ENCODE measurements around the gene S100Z. TPM values are rescaled to one million over a fixed set of nuclear protein-coding genes. Genes with fewer than 3 reads are reported as not detected.

Gene S100Z
- total and polyA plus RNA-seq, 4 donors: 0.77 to 1.9 (median 1.5) TPM

DNA sequence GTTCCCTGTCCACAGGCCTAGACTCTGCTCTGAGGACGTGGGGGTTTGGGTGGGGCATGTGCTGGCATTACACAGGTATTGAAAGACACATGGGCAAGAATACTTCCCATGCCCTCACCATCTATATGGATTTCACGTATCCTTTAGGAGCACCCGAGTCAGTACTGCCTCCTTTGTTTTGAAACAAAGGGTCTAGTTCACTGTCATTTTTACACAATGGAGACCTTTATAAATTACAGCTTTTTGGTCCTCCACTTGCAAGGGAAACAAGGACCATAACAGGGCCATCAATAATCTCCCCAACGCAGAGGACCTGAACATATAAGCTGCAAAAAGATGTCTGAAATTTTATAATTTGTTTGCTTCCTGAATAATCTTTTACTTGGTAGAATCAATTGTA, 78.1 kb downstream of the S100Z start:
- H3K36me3 ChIP-seq (ENCODE audit: control insufficient read depth in 4 of 4, insufficient read depth in 4 of 4, low read length in 4 of 4): no peaks in the 10 kb centered on the region
- peaks cover 0 to 4% (median 0%) of the 10 kb centered on the region in 3 donors for H3K27me3 ChIP-seq (ENCODE audit: control insufficient read depth in 3 of 3, insufficient read depth in 3 of 3, low read length in 2 of 3)
- H3K4me1 ChIP-seq (ENCODE audit: control insufficient read depth in 5 of 5, insufficient read depth in 5 of 5, low read length in 5 of 5): no peaks in the 10 kb centered on the region
- no peak overlapping the region for H3K4me3 ChIP-seq
- no peak overlapping the region for H3K27ac ChIP-seq (ENCODE audit: low read depth in 1 of 2, low read length in 1 of 2)
- no peaks in the 10 kb centered on the region for H3K9me3 ChIP-seq (ENCODE audit: control insufficient read depth in 4 of 4, insufficient read depth in 3 of 4, low read length in 3 of 4)
- ATAC-seq (ENCODE audit: insufficient read depth, low FRiP score): no peak
- no peak overlapping the region for H3K9ac ChIP-seq (ENCODE audit: insufficient read depth in 1 of 2, low read length in 2 of 2)
- 83 to 90% methylated on average over 4 of the region's 4 CpGs for WGBS, 2 donors
- no peak for DNase-seq
- TF ChIP-seq, protein P1, sequence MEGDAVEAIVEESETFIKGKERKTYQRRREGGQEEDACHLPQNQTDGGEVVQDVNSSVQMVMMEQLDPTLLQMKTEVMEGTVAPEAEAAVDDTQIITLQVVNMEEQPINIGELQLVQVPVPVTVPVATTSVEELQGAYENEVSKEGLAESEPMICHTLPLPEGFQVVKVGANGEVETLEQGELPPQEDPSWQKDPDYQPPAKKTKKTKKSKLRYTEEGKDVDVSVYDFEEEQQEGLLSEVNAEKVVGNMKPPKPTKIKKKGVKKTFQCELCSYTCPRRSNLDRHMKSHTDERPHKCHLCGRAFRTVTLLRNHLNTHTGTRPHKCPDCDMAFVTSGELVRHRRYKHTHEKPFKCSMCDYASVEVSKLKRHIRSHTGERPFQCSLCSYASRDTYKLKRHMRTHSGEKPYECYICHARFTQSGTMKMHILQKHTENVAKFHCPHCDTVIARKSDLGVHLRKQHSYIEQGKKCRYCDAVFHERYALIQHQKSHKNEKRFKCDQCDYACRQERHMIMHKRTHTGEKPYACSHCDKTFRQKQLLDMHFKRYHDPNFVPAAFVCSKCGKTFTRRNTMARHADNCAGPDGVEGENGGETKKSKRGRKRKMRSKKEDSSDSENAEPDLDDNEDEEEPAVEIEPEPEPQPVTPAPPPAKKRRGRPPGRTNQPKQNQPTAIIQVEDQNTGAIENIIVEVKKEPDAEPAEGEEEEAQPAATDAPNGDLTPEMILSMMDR (IDR thresholded peaks at IDR 0.05; ENCODE audit: control extremely low read depth, extremely low read depth): no peak

DNA sequence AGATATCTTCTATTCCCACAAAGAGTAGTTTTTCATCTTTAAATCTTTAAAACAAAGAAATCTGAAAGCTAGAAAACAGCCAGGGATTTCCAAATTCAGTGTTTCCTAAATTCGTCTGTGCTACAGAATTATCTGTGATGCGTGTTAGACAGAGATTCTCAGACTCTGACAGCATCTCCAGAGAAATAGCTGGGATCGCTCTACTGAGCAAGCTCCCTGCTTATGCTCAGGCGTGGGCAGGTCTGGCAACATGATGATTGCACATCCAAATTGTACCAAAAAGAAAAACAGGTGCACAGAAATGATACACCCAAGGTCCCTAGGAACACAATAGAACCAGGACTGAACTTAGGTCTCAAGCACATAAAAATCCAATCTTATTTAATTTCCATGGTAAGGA, 80.3 kb downstream of the S100Z start:
- Histone ChIP-seq H3K4me3 (no peak overlapping the region), H3K9me3 (ENCODE audit: control insufficient read depth in 4 of 4, insufficient read depth in 3 of 4, low read length in 3 of 4) (no peaks in the 10 kb centered on the region), H3K27me3 (ENCODE audit: control insufficient read depth in 3 of 3, insufficient read depth in 3 of 3, low read length in 2 of 3) (peaks cover 0 to 4% (median 0%) of the 10 kb centered on the region in 3 donors), H3K9ac (ENCODE audit: insufficient read depth in 1 of 2, low read length in 2 of 2) (no peak overlapping the region), H3K27ac (ENCODE audit: low read depth in 1 of 2, low read length in 1 of 2) (no peak overlapping the region), H3K36me3 (ENCODE audit: control insufficient read depth in 4 of 4, insufficient read depth in 4 of 4, low read length in 4 of 4) (no peaks in the 10 kb centered on the region), H3K4me1 (ENCODE audit: control insufficient read depth in 5 of 5, insufficient read depth in 5 of 5, low read length in 5 of 5) (no peaks in the 10 kb centered on the region)
- WGBS, 2 donors: 85 to 93% methylated on average over 4 of the region's 4 CpGs
- no peak for DNase-seq
- TF ChIP-seq, protein P1 (IDR thresholded peaks at IDR 0.05; ENCODE audit: control extremely low read depth, extremely low read depth): no peak
- ATAC-seq (ENCODE audit: insufficient read depth, low FRiP score): no peak

DNA sequence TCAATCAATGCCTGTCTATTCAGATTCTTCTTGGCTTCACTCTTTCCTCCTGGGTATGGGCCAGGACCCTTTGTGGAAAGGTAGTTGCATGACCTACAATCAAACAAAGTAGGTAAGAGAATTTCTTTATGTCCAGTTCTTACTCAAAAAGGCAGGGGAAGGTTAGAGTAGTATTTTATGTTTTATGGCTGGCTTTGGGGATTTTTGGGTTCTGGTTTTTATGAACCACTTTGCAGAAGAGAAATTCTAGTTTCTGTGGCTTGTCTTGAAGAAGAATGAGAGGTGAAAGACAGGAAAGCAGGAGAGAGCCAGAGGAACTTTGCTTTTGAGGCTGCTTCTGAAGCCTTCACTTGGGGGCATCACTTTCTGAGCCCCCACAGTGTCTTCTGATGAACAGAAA, 88.4 kb downstream of the S100Z start:
- TF ChIP-seq, protein P1 (IDR thresholded peaks at IDR 0.05; ENCODE audit: control extremely low read depth, extremely low read depth): no peak
- DNase-seq: no peak
- Histone ChIP-seq H3K9me3 (ENCODE audit: control insufficient read depth in 4 of 4, insufficient read depth in 3 of 4, low read length in 3 of 4) (peaks cover 0 to 3% (median 0%) of the 10 kb centered on the region in 4 donors), H3K27me3 (ENCODE audit: control insufficient read depth in 3 of 3, insufficient read depth in 3 of 3, low read length in 2 of 3) (no peaks in the 10 kb centered on the region), H3K4me3 (no peak overlapping the region), H3K4me1 (ENCODE audit: control insufficient read depth in 5 of 5, insufficient read depth in 5 of 5, low read length in 5 of 5) (no peaks in the 10 kb centered on the region), H3K27ac (ENCODE audit: low read depth in 1 of 2, low read length in 1 of 2) (no peak overlapping the region), H3K36me3 (ENCODE audit: control insufficient read depth in 4 of 4, insufficient read depth in 4 of 4, low read length in 4 of 4) (no peaks in the 10 kb centered on the region), H3K9ac (ENCODE audit: insufficient read depth in 1 of 2, low read length in 2 of 2) (no peak overlapping the region)
- ATAC-seq (ENCODE audit: insufficient read depth, low FRiP score): no peak

DNA sequence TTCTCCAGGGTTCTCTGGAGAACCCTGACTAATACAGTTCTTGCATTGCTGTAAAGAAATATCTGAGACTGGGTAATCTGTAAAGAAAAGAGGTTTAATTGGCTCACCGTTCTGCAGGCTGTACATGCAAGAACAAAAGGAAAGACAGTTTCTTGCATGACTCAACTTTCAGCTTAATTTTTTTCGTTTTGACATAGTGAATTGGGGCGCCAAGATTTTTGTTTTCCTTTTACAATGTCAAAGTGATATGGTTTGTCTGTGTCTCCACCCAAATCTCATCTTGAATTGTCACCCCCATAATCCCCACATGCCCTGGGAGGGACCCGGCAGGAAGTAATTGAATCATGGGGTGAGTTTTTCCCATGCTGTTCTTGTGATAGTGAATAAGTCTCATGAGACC, 91.2 kb downstream of the S100Z start:
- no peak overlapping the region for H3K27ac ChIP-seq (ENCODE audit: low read depth in 1 of 2, low read length in 1 of 2)
- no peak overlapping the region for H3K9ac ChIP-seq (ENCODE audit: insufficient read depth in 1 of 2, low read length in 2 of 2)
- H3K9me3 ChIP-seq (ENCODE audit: control insufficient read depth in 4 of 4, insufficient read depth in 3 of 4, low read length in 3 of 4): peaks cover 0 to 3% (median 0%) of the 10 kb centered on the region in 4 donors
- TF ChIP-seq, protein P1 (IDR thresholded peaks at IDR 0.05; ENCODE audit: control extremely low read depth, extremely low read depth): no peak
- no peaks in the 10 kb centered on the region for H3K36me3 ChIP-seq (ENCODE audit: control insufficient read depth in 4 of 4, insufficient read depth in 4 of 4, low read length in 4 of 4)
- ATAC-seq (ENCODE audit: insufficient read depth, low FRiP score): no peak
- H3K4me3 ChIP-seq: no peak overlapping the region
- no peak for DNase-seq
- WGBS, 2 donors: 90 to 92% methylated on average over 4 of the region's 4 CpGs
- no peaks in the 10 kb centered on the region for H3K27me3 ChIP-seq (ENCODE audit: control insufficient read depth in 3 of 3, insufficient read depth in 3 of 3, low read length in 2 of 3)
- H3K4me1 ChIP-seq (ENCODE audit: control insufficient read depth in 5 of 5, insufficient read depth in 5 of 5, low read length in 5 of 5): no peaks in the 10 kb centered on the region
